Right lobe of liver (tissue), 6 donors: ENCODE measurements around the gene DUSP8. TPM values are rescaled to one million over a fixed set of nuclear protein-coding genes. Genes with fewer than 3 reads are reported as not detected.

Experiments used
- ATAC-seq, 4 donors: fragments of 200-7000 bp; cut with Tn5 transposase; one replicate each; pipeline ENCODE4 v1.9.1; 2020; ENCODE audit warnings: mild to moderate bottlenecking in 4 of 4, moderate library complexity in 4 of 4
- DNase-seq, 3 donors: peaks; one replicate each; pipeline ENCODE4 v3.0.0-alpha.2; 2020
- H3K27ac ChIP-seq, 3 donors: fragments of 200-600 bp; one replicate each; pipeline ENCODE4 v1.8.0; 2022
- H3K27me3 ChIP-seq, 2 donors: fragments of 200-600 bp; one replicate each; pipeline ENCODE4 v1.8.0; 2022
- H3K36me3 ChIP-seq, 4 donors: fragments of 200-600 bp; sonication (generic) in 1 of 4; one replicate each; pipeline versions ENCODE4 v1.5.1 to v1.8.0; 2017 to 2022; ENCODE audit warnings: control low read depth in 1 of 4
- H3K4me1 ChIP-seq, 4 donors: fragments of 200-600 bp; sonication (generic) in 1 of 4; one replicate each; pipeline versions ENCODE4 v1.5.1 to v1.8.0; 2017 to 2022; ENCODE audit warnings: control low read depth in 1 of 4
- H3K4me3 ChIP-seq, 3 donors: fragments of 200-600 bp; one replicate each; pipeline ENCODE4 v1.8.0; 2022
- H3K9me3 ChIP-seq, 4 donors: fragments of 200-600 bp; sonication (generic) in 1 of 4; one replicate each; pipeline versions ENCODE4 v1.5.1 to v1.8.0; 2017 to 2022; ENCODE audit warnings: control low read depth in 1 of 4
- CTCF ChIP-seq, 4 donors: fragments of 200-600 bp in 3 of 4; fragments of 450-650 bp in 1 of 4; IDR thresholded peaks; one replicate each; pipeline versions ENCODE4 v1.5.1 to v1.8.0; 2016 to 2022; ENCODE audit warnings: antibody characterized with exemption in 4 of 4, mild to moderate bottlenecking in 2 of 4
- POLR2A ChIP-seq: fragments of 450-650 bp; IDR thresholded peaks from one replicate; pipeline ENCODE4 v1.6.1; 2017; ENCODE audit warnings: antibody characterized with exemption, mild to moderate bottlenecking
- WGBS: methylation state at CpG from one replicate; pipeline ENCODE4 v1.1.6; 2018; ENCODE audit warnings: low coverage, low lambda C conversion rate; ENCODE audit not compliant: insufficient coverage; ENCODE audit errors: missing lambda C conversion rate; 5-methylcytosine and 5-hydroxymethylcytosine counted together
- intact Hi-C, 2 donors: fragments of 100-400 bp; cut with DNase I; formaldehyde crosslinking; loops; one replicate each; pipeline versions ENCODE4 v1.11.2 to v1.14.1; 2022
- total RNA-seq, 6 experiments: library from RNA; depleted of rRNA in 2 of 6; stranded (reverse); fragments of >200 nt in 2 of 6; fragmentation: NEBNext Ultra II Directional in 3 of 6; extraction: Animal tissue kit (Norgen Biotek cat#: 25700) in 3 of 6; gene quantifications; one replicate each; pipeline versions ENCODE4 v1.1.0 to v1.2.4, GENCODE V29; 2016 to 2023
- donor health status: DM: no; HTN: yes; CAD: no.
- donor health status: DM: no; HTN: no; CAD: no.
- donor health status: DM: no; HTN: no; CAD: no.
- donor health status: DM: no; HTN: yes; CAD: no.
- donor health status: DM: no; HTN: yes; CAD: no.

Gene DUSP8
- total RNA-seq, 6 experiments from 2014 or later = 0.22 to 13.7 (median 4.4) TPM

DNA sequence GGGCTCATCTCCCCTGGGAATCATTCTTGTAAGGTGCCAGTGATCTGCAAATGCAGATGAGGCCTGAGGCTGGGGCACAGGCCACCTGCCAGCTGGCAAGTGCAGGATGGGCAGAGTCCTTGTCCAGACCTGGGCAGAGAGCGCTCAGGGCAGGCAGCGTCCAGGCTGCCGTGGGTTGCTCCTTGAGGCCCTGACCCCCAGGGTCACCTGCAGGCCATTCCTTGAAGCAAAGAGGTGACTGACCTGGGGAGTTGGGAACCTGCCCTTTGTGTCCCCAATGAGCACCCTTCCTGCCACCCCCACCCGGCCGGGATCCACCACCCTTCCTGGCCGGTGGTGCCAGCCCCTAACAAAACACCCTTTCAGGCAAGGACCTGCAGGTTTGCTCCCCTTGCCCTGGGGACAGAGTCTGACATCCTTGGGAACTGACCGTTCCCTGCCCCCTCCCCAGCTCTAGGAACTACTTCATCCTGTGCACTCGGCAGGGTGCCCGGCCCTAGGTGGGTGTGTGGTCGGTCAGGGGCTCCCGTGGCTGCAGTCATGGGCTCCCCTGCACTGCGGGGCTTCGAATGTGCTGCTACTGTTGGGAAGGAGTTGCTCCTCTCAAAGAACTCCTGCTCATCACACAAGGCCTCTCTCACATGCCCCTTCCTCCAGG lies 28.3 kb downstream of the DUSP8 start:
- H3K27me3 ChIP-seq = peaks cover 0 to 5% of the 10 kb centered on the region in 2 donors
- peak; percentile 69 to 85 (median 81) for DNase-seq
- no peaks in the 10 kb centered on the region for H3K36me3 ChIP-seq
- no peak overlapping the region for H3K27ac ChIP-seq
- WGBS = no CpG with 5 or more reads among the region's 13 CpGs
- H3K4me3 ChIP-seq = no peak overlapping the region
- H3K4me1 ChIP-seq = peaks cover 0 to 23% (median 0%) of the 10 kb centered on the region in 4 donors
- no peak for TF ChIP-seq POLR2A
- no peak for TF ChIP-seq CTCF (IDR thresholded peaks at IDR 0.05)
- H3K9me3 ChIP-seq = no peaks in the 10 kb centered on the region
- ATAC-seq = peak; percentile 49 to 78 (median 74)
- intact Hi-C loops = loop anchor here in 1 of 2 donors (10.0 kb wide), 1 partner anchor 91 kb away; no protein-coding TSS in a partner anchor

DNA sequence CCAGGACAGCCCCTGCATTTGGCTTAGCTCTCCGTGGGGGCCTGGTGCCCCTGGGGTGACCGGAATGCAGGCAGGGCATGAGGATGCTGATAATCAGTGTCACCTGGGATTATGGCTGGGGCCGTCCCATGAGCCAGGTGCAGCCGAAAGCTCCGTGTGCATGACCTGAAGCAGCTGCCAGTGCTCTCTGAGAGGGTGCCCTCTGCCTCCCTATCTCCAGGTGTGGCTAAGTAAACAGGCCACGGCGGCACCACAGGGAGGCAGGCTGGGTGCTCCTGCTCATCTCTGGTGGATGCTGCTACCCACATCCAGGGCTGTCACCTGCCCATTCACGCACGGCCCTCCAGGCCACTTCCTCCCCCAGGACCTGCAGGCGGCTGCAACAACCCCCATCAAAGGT lies 29.8 kb downstream of the DUSP8 start:
- intact Hi-C loops = loop anchor here in 1 of 2 donors (10.0 kb wide), 1 partner anchor 93 kb away; no protein-coding TSS in a partner anchor
- H3K4me1 ChIP-seq = peaks cover 0 to 14% (median 0%) of the 10 kb centered on the region in 4 donors
- H3K27me3 ChIP-seq = peaks cover 0 to 5% of the 10 kb centered on the region in 2 donors
- 0% methylated on average over 1 of the region's 10 CpGs for WGBS
- ATAC-seq (no peak), DNase-seq (no peak)
- no peaks in the 10 kb centered on the region for H3K36me3 ChIP-seq
- H3K4me3 ChIP-seq = no peak overlapping the region
- TF ChIP-seq POLR2A (no peak), CTCF (IDR thresholded peaks at IDR 0.05) (no peak)
- no peak overlapping the region for H3K27ac ChIP-seq
- H3K9me3 ChIP-seq = no peaks in the 10 kb centered on the region

- ATAC-seq = no peak
- no peak overlapping the region for H3K27ac ChIP-seq
- no peaks in the 10 kb centered on the region for H3K36me3 ChIP-seq
- WGBS = 97% methylated on average over 5 of the region's 22 CpGs
- peaks cover 0 to 8% (median 0%) of the 10 kb centered on the region in 4 donors for H3K4me1 ChIP-seq
- H3K27me3 ChIP-seq = no peaks in the 10 kb centered on the region
- no peak for TF ChIP-seq CTCF (IDR thresholded peaks at IDR 0.05)
- TF ChIP-seq POLR2A = no peak
- H3K4me3 ChIP-seq = no peak overlapping the region
- intact Hi-C loops = loop anchor here in 1 of 2 donors (10.0 kb wide), 1 partner anchor 93 kb away; no protein-coding TSS in a partner anchor
- H3K9me3 ChIP-seq = no peaks in the 10 kb centered on the region
- DNase-seq = no peak
These were observed 30.4 kb downstream of the DUSP8 start for GRCh38 chr11:1541474-1542204.

- 81% methylated on average over 5 of the region's 6 CpGs for WGBS
These were observed 32.0 kb downstream of the DUSP8 start for GRCh38 chr11:1540074-1540473.

More at GRCh38 chr11:1540074-1540473, 32.0 kb downstream of the DUSP8 start:
- no peak overlapping the region for H3K27ac ChIP-seq
- no peaks in the 10 kb centered on the region for H3K9me3 ChIP-seq
- H3K4me1 ChIP-seq = peaks cover 0 to 5% (median 0%) of the 10 kb centered on the region in 4 donors
- no peak overlapping the region for H3K4me3 ChIP-seq
- ATAC-seq = no peak
- H3K27me3 ChIP-seq = no peaks in the 10 kb centered on the region
- intact Hi-C loops = loop anchor here in 1 of 2 donors (10.0 kb wide), 1 partner anchor 95 kb away; no protein-coding TSS in a partner anchor
- H3K36me3 ChIP-seq = no peaks in the 10 kb centered on the region
- DNase-seq = no peak
- no peak for TF ChIP-seq POLR2A
- TF ChIP-seq CTCF (IDR thresholded peaks at IDR 0.05) = no peak
